DND-41 (cell line): ENCODE data around the gene RACGAP1.

ENCODE experiments used
- CTCF ChIP-seq: IDR thresholded peaks from 2 replicates; pipeline ENCODE4 v1.5.1; 2012; ENCODE audit warnings: borderline replicate concordance, low read length, moderate library complexity, mild to moderate bottlenecking; ENCODE audit not compliant: poor library complexity, severe bottlenecking; ENCODE audit errors: extremely low read depth
- EZH2 ChIP-seq: IDR thresholded peaks from 3 replicates; pipeline ENCODE4 v1.6.1; 2012; ENCODE audit warnings: borderline replicate concordance, low read depth, mild to moderate bottlenecking, moderate library complexity, low read length, inconsistent platforms; ENCODE audit not compliant: severe bottlenecking

- TF ChIP-seq CTCF: no peak
- no peak for TF ChIP-seq EZH2
These were observed 85.6 kb downstream of the RACGAP1 start for GRCh38 chr12:49939707-49940106.
